GM19438 (cell line): ENCODE results near the gene BRPF1.

Experiments
- ATAC-seq: cut with Tn5 transposase; IDR thresholded peaks from one replicate; pipeline ENCODE4 v1.9.1; 2021; ENCODE audit warnings: low read depth; ENCODE audit not compliant: unreplicated experiment

BRPF1 gene

GRCh38 chr3:9784965-9785364 is 53.4 kb downstream of the BRPF1 start:
- no peak for ATAC-seq

- no peak for ATAC-seq
Measured at GRCh38 chr3:9785602-9786001, 54.1 kb downstream of the BRPF1 start.

DNA sequence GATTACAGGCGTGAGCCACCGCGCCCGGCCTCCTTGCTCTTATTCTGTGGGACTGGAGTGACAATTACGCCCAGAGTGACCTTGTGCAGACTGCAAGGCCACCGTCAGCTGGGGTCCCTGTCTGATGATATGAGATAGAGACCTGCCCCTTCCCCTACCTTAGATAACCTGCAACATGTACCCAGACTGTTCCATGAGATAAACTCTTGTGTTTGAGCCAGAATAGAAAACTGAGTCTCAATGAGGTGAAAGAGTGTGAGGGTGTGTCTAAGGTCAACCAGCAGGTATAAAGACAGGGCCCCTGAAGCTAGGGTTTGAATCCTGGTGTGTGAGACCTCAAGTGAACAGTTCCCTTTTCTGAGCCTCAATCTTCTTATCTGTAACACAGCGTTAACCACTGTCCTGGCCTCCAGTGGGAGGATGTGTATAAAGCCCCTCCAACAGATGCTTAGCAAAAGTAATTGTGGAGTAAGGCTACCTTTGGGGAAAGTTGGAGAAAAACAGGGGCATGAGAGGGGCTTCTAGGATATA is 54.7 kb downstream of the BRPF1 start:
- no peak for ATAC-seq

- no peak for ATAC-seq
Measured at GRCh38 chr3:9786825-9787669, 55.5 kb downstream of the BRPF1 start.

GRCh38 chr3:9787714-9788113 is 56.2 kb downstream of the BRPF1 start:
- no peak for ATAC-seq

GRCh38 chr3:9791127-9791526 is 59.6 kb downstream of the BRPF1 start:
- no peak for ATAC-seq

GRCh38 chr3:9791790-9792404 is 60.4 kb downstream of the BRPF1 start:
- no peak for ATAC-seq

GRCh38 chr3:9792405-9793160 is 61.0 kb downstream of the BRPF1 start, which contains the start of the genes ARPC4 and TADA3:
TSS of gene ARPC4 (plus strand) at chr3:9793082. CDS start at chr3:9793122, 40 bp downstream.
TSS of gene TADA3 (minus strand) at chr3:9792473. CDS start at chr3:9791466, 1,007 bp downstream.
- ATAC-seq: peak; percentile 82

DNA sequence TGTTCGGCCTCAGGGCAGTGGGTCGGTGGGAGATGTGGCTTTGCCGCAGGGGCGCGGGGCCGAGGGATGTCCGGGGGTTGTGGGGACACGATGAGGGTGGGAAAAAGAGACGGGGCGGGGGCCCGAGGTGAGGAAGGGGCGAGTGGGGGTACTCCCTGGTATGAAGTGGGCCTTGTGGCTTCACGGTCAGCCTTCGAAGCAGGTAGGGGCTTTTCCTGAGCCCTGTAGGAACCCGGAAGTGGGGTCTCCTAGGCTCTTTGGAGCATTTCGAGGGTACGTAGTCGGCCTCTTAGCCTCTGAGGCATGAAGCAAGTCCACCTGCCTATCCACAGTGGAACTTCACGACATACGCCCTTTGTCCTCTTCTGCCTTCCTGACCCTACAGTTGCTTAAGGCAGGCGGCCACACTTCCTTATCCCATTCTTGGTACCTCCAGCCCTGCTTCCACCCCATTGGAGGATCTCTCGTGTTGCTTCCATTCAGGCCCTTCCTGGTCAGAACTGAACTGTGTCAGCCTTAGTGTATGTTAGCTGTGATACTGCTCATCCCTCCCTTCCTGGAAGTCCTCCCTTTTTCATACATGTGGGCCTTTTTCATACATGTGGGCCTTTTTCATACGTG is 61.7 kb downstream of the BRPF1 start:
- ATAC-seq: no peak

DNA sequence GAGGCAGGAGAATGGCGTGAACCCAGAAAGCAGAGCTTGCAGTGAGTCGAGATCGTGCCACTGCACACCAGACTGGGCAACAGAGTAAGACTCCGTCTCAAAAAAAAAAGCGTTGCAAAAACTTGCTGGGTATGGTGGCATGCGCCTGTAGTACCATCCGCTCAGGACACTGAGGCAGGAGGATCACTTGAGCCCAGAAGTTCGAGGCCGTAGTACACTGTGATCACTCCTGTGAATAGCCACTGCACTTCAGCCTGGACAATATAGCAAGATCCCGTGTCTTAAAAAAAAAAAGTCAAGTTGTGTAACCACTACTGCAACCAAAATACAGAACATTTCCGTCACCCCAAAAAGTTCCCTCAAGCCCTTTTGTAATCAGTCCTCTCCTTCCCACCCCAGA is 62.9 kb downstream of the BRPF1 start:
- no peak for ATAC-seq

- no peak for ATAC-seq
Measured at GRCh38 chr3:9795207-9795606, 63.7 kb downstream of the BRPF1 start.

DNA sequence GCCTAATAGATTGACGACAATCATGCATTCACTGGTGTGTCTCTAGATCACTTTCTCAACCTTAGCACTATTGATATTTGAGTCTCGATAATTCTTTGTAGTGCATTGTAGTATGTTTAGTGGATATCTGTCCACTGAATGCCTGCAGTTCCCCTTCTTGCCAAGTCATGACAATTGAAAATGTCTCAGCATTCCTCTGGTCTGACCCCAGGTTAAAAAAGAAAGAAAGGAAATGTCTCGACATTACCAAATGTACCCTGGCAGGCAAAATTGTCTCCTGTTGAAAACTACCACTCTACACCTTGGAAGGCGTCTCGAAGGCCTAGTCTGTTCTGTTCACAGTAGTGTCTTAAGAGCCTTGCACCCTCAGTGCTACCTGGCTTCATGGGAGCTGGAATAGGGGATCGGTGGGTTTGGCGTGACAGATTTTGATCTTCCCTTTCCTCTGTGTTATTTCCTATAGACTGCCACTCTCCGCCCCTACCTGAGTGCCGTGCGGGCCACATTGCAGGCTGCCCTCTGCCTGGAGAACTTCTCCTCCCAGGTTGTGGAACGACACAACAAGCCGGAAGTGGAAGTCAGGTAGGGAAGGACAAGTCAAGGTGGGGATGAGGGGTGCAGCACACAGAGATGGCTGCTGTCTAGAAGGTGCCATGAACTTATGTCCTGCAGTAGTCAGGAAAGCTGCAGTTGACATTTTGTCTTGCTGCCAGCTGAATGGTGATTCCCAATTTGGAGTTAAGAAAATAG is 65.8 kb downstream of the BRPF1 start:
- no peak for ATAC-seq
